HG03565 (cell line): ENCODE measurements around the gene ZNF10.

Experiments used
- ATAC-seq: cut with Tn5 transposase; IDR thresholded peaks from one replicate; pipeline ENCODE4 v1.9.1; 2021; ENCODE audit warnings: mild to moderate bottlenecking, moderate library complexity; ENCODE audit not compliant: unreplicated experiment

ZNF10 gene

GRCh38 chr12:133130038-133130807 is at the start of gene ZNF10, which contains the start of gene ZNF891:
ZNF10 (plus strand) TSS chr12:133130627; CDS start chr12:133144493, 13,866 bp downstream.
ZNF891 (minus strand) TSS chr12:133130274; CDS start chr12:133121918, 8,356 bp downstream.
- peak; percentile 86 for ATAC-seq

GRCh38 chr12:133081159-133081780 is 49.2 kb upstream of the ZNF10 start:
- ATAC-seq: no peak

GRCh38 chr12:133083345-133083744 is 47.1 kb upstream of the ZNF10 start:
- no peak for ATAC-seq

- no peak for ATAC-seq
Observed at GRCh38 chr12:133105620-133106019, 24.8 kb upstream of the ZNF10 start.

- no peak for ATAC-seq
Observed at GRCh38 chr12:133106253-133106652, 24.2 kb upstream of the ZNF10 start.

GRCh38 chr12:133107121-133107520 is 23.3 kb upstream of the ZNF10 start:
- ATAC-seq: no peak

GRCh38 chr12:133108150-133108549 is 22.3 kb upstream of the ZNF10 start:
- ATAC-seq: no peak

GRCh38 chr12:133120385-133121191 is 9.8 kb upstream of the ZNF10 start:
- ATAC-seq: no peak

- ATAC-seq: no peak
Observed at GRCh38 chr12:133124674-133125073, 5.8 kb upstream of the ZNF10 start.

GRCh38 chr12:133129368-133130037 is 924 bp upstream of the ZNF10 start:
- peak; percentile 2 for ATAC-seq

- no peak for ATAC-seq
Observed at GRCh38 chr12:133130808-133131128, 341 bp downstream of the ZNF10 start.

- ATAC-seq: no peak
Observed at GRCh38 chr12:133135747-133136146, 5.3 kb downstream of the ZNF10 start.

- ATAC-seq: no peak
Observed at GRCh38 chr12:133145981-133146380, 15.6 kb downstream of the ZNF10 start.

GRCh38 chr12:133156125-133156690 is 25.8 kb downstream of the ZNF10 start:
- no peak for ATAC-seq

- ATAC-seq: no peak
Observed at GRCh38 chr12:133165776-133166175, 35.3 kb downstream of the ZNF10 start.

- no peak for ATAC-seq
Observed at GRCh38 chr12:133172491-133172890, 42.1 kb downstream of the ZNF10 start.

- ATAC-seq: no peak
Observed at GRCh38 chr12:133174901-133175300, 44.5 kb downstream of the ZNF10 start.

GRCh38 chr12:133180669-133181068 is 50.2 kb downstream of the ZNF10 start:
- no peak for ATAC-seq

- peak; percentile 93 for ATAC-seq
Observed at GRCh38 chr12:133181238-133181959, 51.0 kb downstream of the ZNF10 start, which contains the start of gene ZNF268. ZNF268 (plus strand) TSS chr12:133181495; CDS start chr12:133181998, 503 bp downstream.

GRCh38 chr12:133190176-133190575 is 59.7 kb downstream of the ZNF10 start:
- ATAC-seq: no peak
